ENCODE data around the gene DDX47.

DNA sequence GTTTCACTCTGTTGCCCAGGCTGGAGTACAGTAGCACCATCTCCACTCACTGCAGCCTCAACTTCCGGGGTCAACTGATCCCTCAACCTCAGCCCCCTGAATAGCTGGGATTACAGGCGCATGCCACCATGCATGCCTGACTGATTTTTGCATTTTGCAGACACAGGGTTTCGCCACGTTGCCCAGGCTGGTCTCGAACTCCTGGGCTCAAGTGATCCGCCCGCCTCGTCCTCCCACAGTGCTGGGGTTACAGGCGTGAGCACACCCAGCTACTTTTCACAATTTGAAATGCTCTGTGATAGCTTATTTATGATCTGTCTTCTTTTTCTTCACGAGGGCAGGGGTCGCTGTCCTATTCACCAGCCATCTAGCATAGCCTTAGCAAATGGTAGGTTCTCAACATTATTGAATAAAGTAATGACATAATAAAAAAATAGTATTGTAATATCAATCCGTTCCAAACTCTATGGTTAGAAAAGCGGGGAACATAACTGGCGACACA, 477 bp upstream of the DDX47 start:
- TF ChIP-seq, protein P1, sequence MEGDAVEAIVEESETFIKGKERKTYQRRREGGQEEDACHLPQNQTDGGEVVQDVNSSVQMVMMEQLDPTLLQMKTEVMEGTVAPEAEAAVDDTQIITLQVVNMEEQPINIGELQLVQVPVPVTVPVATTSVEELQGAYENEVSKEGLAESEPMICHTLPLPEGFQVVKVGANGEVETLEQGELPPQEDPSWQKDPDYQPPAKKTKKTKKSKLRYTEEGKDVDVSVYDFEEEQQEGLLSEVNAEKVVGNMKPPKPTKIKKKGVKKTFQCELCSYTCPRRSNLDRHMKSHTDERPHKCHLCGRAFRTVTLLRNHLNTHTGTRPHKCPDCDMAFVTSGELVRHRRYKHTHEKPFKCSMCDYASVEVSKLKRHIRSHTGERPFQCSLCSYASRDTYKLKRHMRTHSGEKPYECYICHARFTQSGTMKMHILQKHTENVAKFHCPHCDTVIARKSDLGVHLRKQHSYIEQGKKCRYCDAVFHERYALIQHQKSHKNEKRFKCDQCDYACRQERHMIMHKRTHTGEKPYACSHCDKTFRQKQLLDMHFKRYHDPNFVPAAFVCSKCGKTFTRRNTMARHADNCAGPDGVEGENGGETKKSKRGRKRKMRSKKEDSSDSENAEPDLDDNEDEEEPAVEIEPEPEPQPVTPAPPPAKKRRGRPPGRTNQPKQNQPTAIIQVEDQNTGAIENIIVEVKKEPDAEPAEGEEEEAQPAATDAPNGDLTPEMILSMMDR (IDR thresholded peaks at IDR 0.05) = no peak
- TF ChIP-seq, protein P2, sequence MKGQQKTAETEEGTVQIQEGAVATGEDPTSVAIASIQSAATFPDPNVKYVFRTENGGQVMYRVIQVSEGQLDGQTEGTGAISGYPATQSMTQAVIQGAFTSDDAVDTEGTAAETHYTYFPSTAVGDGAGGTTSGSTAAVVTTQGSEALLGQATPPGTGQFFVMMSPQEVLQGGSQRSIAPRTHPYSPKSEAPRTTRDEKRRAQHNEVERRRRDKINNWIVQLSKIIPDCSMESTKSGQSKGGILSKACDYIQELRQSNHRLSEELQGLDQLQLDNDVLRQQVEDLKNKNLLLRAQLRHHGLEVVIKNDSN (CRISPR knock-in tag; IDR thresholded peaks at IDR 0.05) = no peak
- no peak for TF ChIP-seq FOXP1 (CRISPR knock-in tag; IDR thresholded peaks at IDR 0.05; ENCODE audit: borderline replicate concordance)
- no peak for TF ChIP-seq ZNF416 (CRISPR knock-in tag; IDR thresholded peaks at IDR 0.05)
- no peak for TF ChIP-seq ZNF219 (CRISPR knock-in tag; IDR thresholded peaks at IDR 0.05; ENCODE audit: borderline replicate concordance)
- TF ChIP-seq, protein P3, sequence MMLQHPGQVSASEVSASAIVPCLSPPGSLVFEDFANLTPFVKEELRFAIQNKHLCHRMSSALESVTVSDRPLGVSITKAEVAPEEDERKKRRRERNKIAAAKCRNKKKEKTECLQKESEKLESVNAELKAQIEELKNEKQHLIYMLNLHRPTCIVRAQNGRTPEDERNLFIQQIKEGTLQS (CRISPR knock-in tag; conservative IDR thresholded peaks at IDR 0.05) = no peak
- no peak for TF ChIP-seq ZNF671 (CRISPR knock-in tag; IDR thresholded peaks at IDR 0.05)
- no peak for TF ChIP-seq TCF7 (CRISPR knock-in tag; IDR thresholded peaks at IDR 0.05; ENCODE audit: low read depth)
- TF ChIP-seq, protein P4, sequence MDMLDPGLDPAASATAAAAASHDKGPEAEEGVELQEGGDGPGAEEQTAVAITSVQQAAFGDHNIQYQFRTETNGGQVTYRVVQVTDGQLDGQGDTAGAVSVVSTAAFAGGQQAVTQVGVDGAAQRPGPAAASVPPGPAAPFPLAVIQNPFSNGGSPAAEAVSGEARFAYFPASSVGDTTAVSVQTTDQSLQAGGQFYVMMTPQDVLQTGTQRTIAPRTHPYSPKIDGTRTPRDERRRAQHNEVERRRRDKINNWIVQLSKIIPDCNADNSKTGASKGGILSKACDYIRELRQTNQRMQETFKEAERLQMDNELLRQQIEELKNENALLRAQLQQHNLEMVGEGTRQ (CRISPR knock-in tag; IDR thresholded peaks at IDR 0.05) = no peak
- no peak for TF ChIP-seq ETV6 (CRISPR knock-in tag; IDR thresholded peaks at IDR 0.05)
- TF ChIP-seq NR2C2 (CRISPR knock-in tag; IDR thresholded peaks at IDR 0.05) = no peak
- TF ChIP-seq, protein P5, sequence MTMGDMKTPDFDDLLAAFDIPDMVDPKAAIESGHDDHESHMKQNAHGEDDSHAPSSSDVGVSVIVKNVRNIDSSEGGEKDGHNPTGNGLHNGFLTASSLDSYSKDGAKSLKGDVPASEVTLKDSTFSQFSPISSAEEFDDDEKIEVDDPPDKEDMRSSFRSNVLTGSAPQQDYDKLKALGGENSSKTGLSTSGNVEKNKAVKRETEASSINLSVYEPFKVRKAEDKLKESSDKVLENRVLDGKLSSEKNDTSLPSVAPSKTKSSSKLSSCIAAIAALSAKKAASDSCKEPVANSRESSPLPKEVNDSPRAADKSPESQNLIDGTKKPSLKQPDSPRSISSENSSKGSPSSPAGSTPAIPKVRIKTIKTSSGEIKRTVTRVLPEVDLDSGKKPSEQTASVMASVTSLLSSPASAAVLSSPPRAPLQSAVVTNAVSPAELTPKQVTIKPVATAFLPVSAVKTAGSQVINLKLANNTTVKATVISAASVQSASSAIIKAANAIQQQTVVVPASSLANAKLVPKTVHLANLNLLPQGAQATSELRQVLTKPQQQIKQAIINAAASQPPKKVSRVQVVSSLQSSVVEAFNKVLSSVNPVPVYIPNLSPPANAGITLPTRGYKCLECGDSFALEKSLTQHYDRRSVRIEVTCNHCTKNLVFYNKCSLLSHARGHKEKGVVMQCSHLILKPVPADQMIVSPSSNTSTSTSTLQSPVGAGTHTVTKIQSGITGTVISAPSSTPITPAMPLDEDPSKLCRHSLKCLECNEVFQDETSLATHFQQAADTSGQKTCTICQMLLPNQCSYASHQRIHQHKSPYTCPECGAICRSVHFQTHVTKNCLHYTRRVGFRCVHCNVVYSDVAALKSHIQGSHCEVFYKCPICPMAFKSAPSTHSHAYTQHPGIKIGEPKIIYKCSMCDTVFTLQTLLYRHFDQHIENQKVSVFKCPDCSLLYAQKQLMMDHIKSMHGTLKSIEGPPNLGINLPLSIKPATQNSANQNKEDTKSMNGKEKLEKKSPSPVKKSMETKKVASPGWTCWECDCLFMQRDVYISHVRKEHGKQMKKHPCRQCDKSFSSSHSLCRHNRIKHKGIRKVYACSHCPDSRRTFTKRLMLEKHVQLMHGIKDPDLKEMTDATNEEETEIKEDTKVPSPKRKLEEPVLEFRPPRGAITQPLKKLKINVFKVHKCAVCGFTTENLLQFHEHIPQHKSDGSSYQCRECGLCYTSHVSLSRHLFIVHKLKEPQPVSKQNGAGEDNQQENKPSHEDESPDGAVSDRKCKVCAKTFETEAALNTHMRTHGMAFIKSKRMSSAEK (CRISPR knock-in tag; IDR thresholded peaks at IDR 0.05; ENCODE audit: borderline replicate concordance) = no peak

All from WTC11 (cell line).